OCI-LY7 (cell line): ENCODE data around the gene GLS. TPM values are rescaled to one million over a fixed set of nuclear protein-coding genes. Genes with fewer than 3 reads are reported as not detected.

ENCODE experiments used
- BruUV-seq: library from RNA; stranded (reverse); fragments of 400-500 nt; replicated peaks from 2 replicates; lab custom pipeline; 2021; lab: Mats Ljungman, UMichigan
- CTCF ChIA-PET: fragments of 300-600 bp; sonication (Branson Sonifier 250); formaldehyde crosslinking; loops from one replicate; lab custom pipeline; 2022; ENCODE audit warnings: antibody characterized with exemption; ENCODE audit not compliant: unreplicated experiment; lab: Charles Lee
- POLR2A ChIA-PET: fragments of 300-600 bp; sonication (Branson Sonifier 250); formaldehyde crosslinking; loops from one replicate; lab custom pipeline; 2022; ENCODE audit warnings: antibody characterized with exemption; lab: Charles Lee
- DNase-seq: peaks from one replicate; pipeline ENCODE4 v3.0.0-alpha.2; 2015; ENCODE audit warnings: low spot score
- H2AFZ ChIP-seq: fragments of 200-600 bp; sonication (generic), shearing (Covaris generic); 2 replicates; pipeline ENCODE4 v1.6.1; 2014; ENCODE audit warnings: mild to moderate bottlenecking, antibody characterized with exemption, low read length, moderate library complexity
- H3K27ac ChIP-seq: fragments of 200-600 bp; sonication (generic); 2 replicates; pipeline ENCODE4 v1.5.1; 2014; ENCODE audit warnings: mixed run types, low read depth, mild to moderate bottlenecking, moderate library complexity, low read length, inconsistent platforms; ENCODE audit not compliant: poor library complexity, severe bottlenecking
- H3K36me3 ChIP-seq: fragments of 200-600 bp; sonication (generic); 2 replicates; pipeline ENCODE4 v1.6.1; 2014; ENCODE audit warnings: mild to moderate bottlenecking, antibody characterized with exemption, low read length, moderate library complexity, mixed read lengths; ENCODE audit not compliant: insufficient read depth
- H3K4me1 ChIP-seq: fragments of 200-600 bp; sonication (generic); 2 replicates; pipeline ENCODE4 v1.5.1; 2014; ENCODE audit warnings: mild to moderate bottlenecking, low read length; ENCODE audit not compliant: insufficient read depth, poor library complexity, severe bottlenecking
- H3K4me2 ChIP-seq: fragments of 200-600 bp; sonication (generic); 2 replicates; pipeline ENCODE4 v1.6.1; 2014; ENCODE audit warnings: mild to moderate bottlenecking, low read length
- H3K4me3 ChIP-seq: fragments of 200-600 bp; sonication (generic); 2 replicates; pipeline ENCODE4 v1.5.1; 2014; ENCODE audit warnings: mild to moderate bottlenecking, low read depth, low read length; ENCODE audit not compliant: poor library complexity, severe bottlenecking
- H3K79me2 ChIP-seq: fragments of 200-600 bp; sonication (generic); 2 replicates; pipeline ENCODE4 v1.6.1; 2016; ENCODE audit warnings: low read depth, mild to moderate bottlenecking, low read length, moderate library complexity, mixed read lengths; ENCODE audit not compliant: insufficient read depth
- H3K9me2 ChIP-seq: fragments of 200-600 bp; sonication (generic); 2 replicates; pipeline ENCODE4 v1.6.1; 2016; ENCODE audit warnings: mild to moderate bottlenecking, low read length, mixed read lengths; ENCODE audit not compliant: insufficient read depth
- H3K9me3 ChIP-seq: fragments of 200-600 bp; sonication (generic); 2 replicates; pipeline ENCODE4 v1.6.1; 2014; ENCODE audit warnings: mild to moderate bottlenecking, mixed run types, low read length, mixed read lengths
- H4K20me1 ChIP-seq: fragments of 200-600 bp; sonication (generic); 2 replicates; pipeline ENCODE4 v1.6.1; 2014; ENCODE audit warnings: mild to moderate bottlenecking, antibody characterized with exemption, low read length, moderate library complexity, mixed read lengths; ENCODE audit not compliant: insufficient read depth
- EZH2phosphoT487 ChIP-seq: fragments of 200-600 bp; sonication (generic); IDR thresholded peaks from 2 replicates; pipeline ENCODE4 v1.6.1; 2018; ENCODE audit warnings: low read depth, borderline replicate concordance, mild to moderate bottlenecking, mixed run types, antibody characterized with exemption, low read length, moderate library complexity, mixed read lengths
- intact Hi-C: fragments of 100-400 bp; cut with micrococcal nuclease; formaldehyde crosslinking; loops from one replicate; pipeline ENCODE4 v1.10.0; 2022; ENCODE audit not compliant: unreplicated experiment
- total RNA-seq, 2 experiments: library from RNA; depleted of rRNA in 1 of 2; stranded (reverse); fragments of >200 nt in 1 of 2; shearing (Covaris generic) in 1 of 2; gene quantifications; 2 replicates each; pipeline ENCODE4 v1.2.3, GENCODE V29; 2014 to 2022
- TF ChIP-seq, protein P1 (sequence below): fragments of 200-600 bp; sonication (generic); conservative IDR thresholded peaks from 2 replicates; pipeline ENCODE4 v1.5.1; 2014; ENCODE audit warnings: mild to moderate bottlenecking, antibody characterized with exemption, low read length, moderate library complexity, mixed read lengths

The GLS gene
- total RNA-seq, 2 experiments from 2014 or later, result 102 to 103 TPM

DNA sequence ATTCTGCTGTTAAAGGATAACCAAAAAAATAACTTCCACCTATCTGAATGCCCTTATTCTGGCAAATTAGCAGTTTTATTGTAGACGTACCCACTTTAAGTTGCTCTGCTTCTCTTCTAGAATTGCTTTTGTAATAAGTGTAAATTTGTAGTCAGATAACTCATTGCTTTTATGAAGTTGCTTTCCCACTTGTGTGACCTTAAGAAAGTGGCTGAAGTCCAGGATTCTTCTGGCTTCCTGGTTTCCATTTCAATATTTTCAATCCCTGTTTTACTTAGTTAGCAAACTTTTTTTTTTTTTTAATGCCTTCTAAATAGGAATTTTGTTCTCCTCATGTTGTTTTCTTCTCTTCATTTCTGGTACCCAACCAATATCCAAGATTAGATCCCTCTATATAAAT lies 59.8 kb downstream of the GLS start:
- no peak for DNase-seq
- CTCF ChIA-PET, result no interaction called here
- Histone ChIP-seq H2AFZ (no peak overlapping the region), H3K27ac (no peak overlapping the region), H3K9me3 (no peaks in the 10 kb centered on the region), H3K36me3 (peaks cover 3% of the 10 kb centered on the region; the same call in 1 of the 2 replicates), H3K9me2 (no peaks in the 10 kb centered on the region), H3K79me2 (no peaks in the 10 kb centered on the region), H4K20me1 (no peaks in the 10 kb centered on the region), H3K4me2 (no peak overlapping the region), H3K4me3 (no peak overlapping the region), H3K4me1 (no peaks in the 10 kb centered on the region)
- no peak for TF ChIP-seq EZH2phosphoT487
- TF ChIP-seq, protein P1, sequence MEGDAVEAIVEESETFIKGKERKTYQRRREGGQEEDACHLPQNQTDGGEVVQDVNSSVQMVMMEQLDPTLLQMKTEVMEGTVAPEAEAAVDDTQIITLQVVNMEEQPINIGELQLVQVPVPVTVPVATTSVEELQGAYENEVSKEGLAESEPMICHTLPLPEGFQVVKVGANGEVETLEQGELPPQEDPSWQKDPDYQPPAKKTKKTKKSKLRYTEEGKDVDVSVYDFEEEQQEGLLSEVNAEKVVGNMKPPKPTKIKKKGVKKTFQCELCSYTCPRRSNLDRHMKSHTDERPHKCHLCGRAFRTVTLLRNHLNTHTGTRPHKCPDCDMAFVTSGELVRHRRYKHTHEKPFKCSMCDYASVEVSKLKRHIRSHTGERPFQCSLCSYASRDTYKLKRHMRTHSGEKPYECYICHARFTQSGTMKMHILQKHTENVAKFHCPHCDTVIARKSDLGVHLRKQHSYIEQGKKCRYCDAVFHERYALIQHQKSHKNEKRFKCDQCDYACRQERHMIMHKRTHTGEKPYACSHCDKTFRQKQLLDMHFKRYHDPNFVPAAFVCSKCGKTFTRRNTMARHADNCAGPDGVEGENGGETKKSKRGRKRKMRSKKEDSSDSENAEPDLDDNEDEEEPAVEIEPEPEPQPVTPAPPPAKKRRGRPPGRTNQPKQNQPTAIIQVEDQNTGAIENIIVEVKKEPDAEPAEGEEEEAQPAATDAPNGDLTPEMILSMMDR, result no peak
- no TSS peak for BruUV-seq
- POLR2A ChIA-PET, result no interaction called here
- intact Hi-C loops, result no loop called here

DNA sequence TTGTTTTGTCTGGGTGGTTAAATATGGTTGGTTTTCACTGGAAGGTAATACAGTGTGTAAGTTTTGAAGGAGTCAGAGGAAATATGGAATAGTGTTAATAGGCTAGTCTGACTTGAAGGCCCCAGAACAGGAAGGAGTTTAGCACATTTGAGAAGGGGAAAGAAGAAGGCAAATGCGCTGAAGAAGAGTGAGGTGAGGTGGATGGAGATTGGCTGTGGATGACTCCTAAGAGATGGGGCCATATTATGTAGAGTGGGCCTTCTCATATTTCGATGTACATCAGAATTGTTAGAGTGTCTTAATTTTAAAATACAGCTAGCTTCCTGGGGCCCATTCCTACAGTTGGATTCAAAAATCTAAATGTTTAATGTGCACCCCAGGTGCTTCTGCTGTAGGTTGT lies 61.0 kb downstream of the GLS start:
- H3K4me3 ChIP-seq, result no peak overlapping the region
- H3K9me2 ChIP-seq, result no peaks in the 10 kb centered on the region
- no peak overlapping the region for H3K27ac ChIP-seq
- H3K4me1 ChIP-seq, result no peaks in the 10 kb centered on the region
- H3K36me3 ChIP-seq, result no peaks in the 10 kb centered on the region
- no peaks in the 10 kb centered on the region for H4K20me1 ChIP-seq
- H2AFZ ChIP-seq, result no peak overlapping the region
- CTCF ChIA-PET, result no interaction called here
- no peaks in the 10 kb centered on the region for H3K9me3 ChIP-seq
- intact Hi-C loops, result no loop called here
- no peak overlapping the region for H3K4me2 ChIP-seq
- no peak for TF ChIP-seq EZH2phosphoT487
- TF ChIP-seq, protein P1, result no peak
- no peaks in the 10 kb centered on the region for H3K79me2 ChIP-seq
- DNase-seq, result no peak
- TSS peak; percentile 4 for BruUV-seq
- POLR2A ChIA-PET, result no interaction called here

DNA sequence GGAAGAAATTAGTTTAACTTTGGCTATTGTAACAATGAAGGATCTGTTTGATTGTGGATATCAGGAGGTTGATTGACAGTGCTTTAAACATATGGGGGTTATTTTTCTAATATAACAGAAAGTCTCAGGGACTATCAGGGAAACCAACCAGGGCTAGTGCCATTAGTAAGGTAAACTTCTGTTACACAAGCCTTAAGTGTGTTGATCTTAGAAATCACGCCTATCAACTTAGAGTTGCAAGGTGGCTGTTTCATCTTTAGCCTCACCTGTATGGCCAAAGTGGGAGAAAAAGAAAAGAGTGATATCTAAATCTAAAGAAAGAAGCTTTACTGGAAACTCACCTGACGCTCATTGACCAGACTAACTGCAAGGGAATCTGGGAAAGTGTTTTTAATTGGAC lies 62.1 kb downstream of the GLS start:
- BruUV-seq, result no TSS peak
- ChIA-PET CTCF (no interaction called here), POLR2A (interaction anchor here (0.6 kb wide), 1 partner anchor 67 kb away, joined by 4 read pairs; no protein-coding TSS in a partner anchor)
- Histone ChIP-seq H2AFZ (no peak overlapping the region), H3K9me2 (no peaks in the 10 kb centered on the region), H3K27ac (no peak overlapping the region), H3K9me3 (no peaks in the 10 kb centered on the region), H3K4me3 (no peak overlapping the region), H3K4me1 (no peaks in the 10 kb centered on the region), H3K36me3 (no peaks in the 10 kb centered on the region), H3K4me2 (no peak overlapping the region), H4K20me1 (no peaks in the 10 kb centered on the region), H3K79me2 (no peaks in the 10 kb centered on the region)
- intact Hi-C loops, result no loop called here
- no peak for DNase-seq
- TF ChIP-seq, protein P1, result no peak
- no peak for TF ChIP-seq EZH2phosphoT487
